C4-2B (cell line): Measurements from ENCODE around the gene ARSK.

ENCODE experiments used
- CTCF ChIP-seq: fragments of 450-650 bp; conservative IDR thresholded peaks from 2 replicates; pipeline ENCODE4 v1.5.1; 2017; ENCODE audit warnings: mild to moderate bottlenecking
- ZFX ChIP-seq: fragments of 450-650 bp; IDR thresholded peaks from 2 replicates; pipeline ENCODE4 v1.6.1; 2017

- TF ChIP-seq CTCF (no peak), ZFX (no peak)
Observed at GRCh38 chr5:95524423-95524822, 30.5 kb upstream of the ARSK start.
